H1 (cell line): ENCODE data around the gene POU6F2. TPM values are rescaled to one million over a fixed set of nuclear protein-coding genes. Genes with fewer than 3 reads are reported as not detected.

Source experiments
- polyA plus RNA-seq, 7 experiments: library from polyadenylated mRNA; depleted of rRNA in 3 of 7; stranded (reverse) in 5 of 7; unstranded in 2 of 7; fragments of >200 nt in 5 of 7; fragments of 200-250 nt in 2 of 7; gene quantifications; 1 replicate in 5 of 7; 2 replicates in 1 of 7; 4 replicates in 1 of 7; pipeline versions ENCODE4 v1.2.1 to v1.2.3, GENCODE V29; 2011 to 2013; ENCODE audit warnings: missing spikeins in 2 of 7, mixed read lengths in 2 of 7
- total RNA-seq: library from RNA; stranded (reverse); fragmentation: NEBNext Ultra II Directional; extraction: Animal tissue kit (Norgen Biotek cat#: 25700); gene quantifications from 2 replicates; pipeline ENCODE4 v1.2.1, GENCODE V29; 2021
- TF ChIP-seq, protein P1 (sequence below): IDR thresholded peaks from 2 replicates; pipeline ENCODE4 v1.6.1; 2012; ENCODE audit warnings: inconsistent platforms

Gene POU6F2
- total and polyA plus RNA-seq, 2 of the 8 experiments (the other 6 are each of a cell fraction or from before 2014, with no cell fraction given), result 1.1 to 2.0 TPM

DNA sequence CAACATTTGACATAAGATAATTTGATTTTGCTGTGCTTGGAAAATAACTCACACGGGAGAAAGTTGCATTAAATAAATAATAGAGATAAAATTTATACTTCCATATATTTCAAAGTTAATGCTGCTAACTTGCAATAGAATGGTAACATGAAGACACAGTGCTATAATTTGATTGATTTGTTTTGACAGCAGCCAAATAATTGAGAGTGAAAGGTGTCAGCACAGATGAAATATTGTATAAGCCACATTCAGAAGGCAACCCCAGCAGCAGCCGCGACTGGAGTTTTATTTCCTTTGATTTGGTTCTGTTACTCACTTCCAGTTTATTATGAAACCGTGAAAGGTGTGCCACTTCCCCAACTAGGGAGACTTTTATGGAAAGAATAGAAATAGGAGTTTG, 242.2 kb downstream of the POU6F2 start (continued):
- TF ChIP-seq, protein P1, sequence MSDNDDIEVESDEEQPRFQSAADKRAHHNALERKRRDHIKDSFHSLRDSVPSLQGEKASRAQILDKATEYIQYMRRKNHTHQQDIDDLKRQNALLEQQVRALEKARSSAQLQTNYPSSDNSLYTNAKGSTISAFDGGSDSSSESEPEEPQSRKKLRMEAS, result no peak
